ENCODE data around the gene GPM6B. TPM values are rescaled to one million over a fixed set of nuclear protein-coding genes. Genes with fewer than 3 reads are reported as not detected.
A peak's percentile ranks its signal among the peaks of the same experiment; 100 is the strongest.

GPM6B gene
- total RNA-seq, 2 donors from 2014 or later: 9.0 to 14.2 TPM

- H3K4me1 ChIP-seq: no peaks in the 10 kb centered on the region
- H3K27me3 ChIP-seq: no peaks in the 10 kb centered on the region
- no peak overlapping the region for H3K4me3 ChIP-seq
- no peak for TF ChIP-seq CTCF (IDR thresholded peaks at IDR 0.05)
- DNase-seq (ENCODE audit: low spot score): no peak
- H3K27ac ChIP-seq: peak overlapping the region; percentile 40 to 55
- H3K9me3 ChIP-seq: no peaks in the 10 kb centered on the region
- peaks cover 21% of the 10 kb centered on the region for H3K36me3 ChIP-seq
Observed at GRCh38 chrX:13764281-13764680, 52.6 kb downstream of the GPM6B start.

- no peaks in the 10 kb centered on the region for H3K9me3 ChIP-seq
- H3K4me3 ChIP-seq: no peak overlapping the region
- peak; percentile 67 for DNase-seq (ENCODE audit: low spot score)
- no peaks in the 10 kb centered on the region for H3K27me3 ChIP-seq
- H3K36me3 ChIP-seq: peaks cover 18% of the 10 kb centered on the region
- H3K4me1 ChIP-seq: no peaks in the 10 kb centered on the region
- H3K27ac ChIP-seq: peak overlapping the region; percentile 40 to 55
- no peak for TF ChIP-seq CTCF (IDR thresholded peaks at IDR 0.05)
Observed at GRCh38 chrX:13763489-13763888, 53.4 kb downstream of the GPM6B start.

GRCh38 chrX:13761606-13762414 lies 55.1 kb downstream of the GPM6B start:
- H3K9me3 ChIP-seq: no peaks in the 10 kb centered on the region
- no peak for TF ChIP-seq CTCF (IDR thresholded peaks at IDR 0.05)
- H3K36me3 ChIP-seq: peaks cover 18% of the 10 kb centered on the region
- H3K4me1 ChIP-seq: no peaks in the 10 kb centered on the region
- DNase-seq (ENCODE audit: low spot score): no peak
- H3K27ac ChIP-seq: no peak overlapping the region
- H3K4me3 ChIP-seq: no peak overlapping the region
- no peaks in the 10 kb centered on the region for H3K27me3 ChIP-seq

GRCh38 chrX:13760426-13760825 lies 56.5 kb downstream of the GPM6B start:
- H3K4me3 ChIP-seq: no peak overlapping the region
- no peak for TF ChIP-seq CTCF (IDR thresholded peaks at IDR 0.05)
- DNase-seq (ENCODE audit: low spot score): no peak
- peaks cover 18% of the 10 kb centered on the region for H3K36me3 ChIP-seq
- no peaks in the 10 kb centered on the region for H3K9me3 ChIP-seq
- H3K4me1 ChIP-seq: no peaks in the 10 kb centered on the region
- no peaks in the 10 kb centered on the region for H3K27me3 ChIP-seq
- H3K27ac ChIP-seq: no peak overlapping the region

- no peak for TF ChIP-seq CTCF (IDR thresholded peaks at IDR 0.05)
- no peak for DNase-seq (ENCODE audit: low spot score)
- H3K4me3 ChIP-seq: no peak overlapping the region
- H3K36me3 ChIP-seq: peaks cover 18% of the 10 kb centered on the region
- no peaks in the 10 kb centered on the region for H3K9me3 ChIP-seq
- H3K4me1 ChIP-seq: no peaks in the 10 kb centered on the region
- H3K27ac ChIP-seq: no peak overlapping the region
- no peaks in the 10 kb centered on the region for H3K27me3 ChIP-seq
Observed at GRCh38 chrX:13759152-13759718, 57.7 kb downstream of the GPM6B start.

Data from right atrium auricular region (tissue), 2 donors.